SK-N-SH (cell line): ENCODE measurements around the gene DBP. TPM values are rescaled to one million over a fixed set of nuclear protein-coding genes. Genes with fewer than 3 reads are reported as not detected.

Experiments
- CTCF ChIA-PET: fragments of 300-600, 350-600 bp; formaldehyde crosslinking; extraction: SDS; loops from one replicate; lab custom pipeline; 2021; lab: Yijun Ruan, JAX
- POLR2A ChIA-PET: fragments of 350-600 bp; sonication (Branson Sonifier 250); formaldehyde crosslinking; extraction: SDS; loops from one replicate; lab custom pipeline; 2020; ENCODE audit warnings: antibody characterized with exemption, inconsistent platforms; lab: Yijun Ruan, JAX
- DNase-seq: peaks from one replicate; pipeline ENCODE4 v3.0.0; 2012
- H2AFZ ChIP-seq: fragments of 200-600 bp; sonication (generic); 2 replicates; pipeline ENCODE4 v1.8.1; 2016; ENCODE audit warnings: antibody characterized with exemption, mild to moderate bottlenecking, low read depth
- H3F3A ChIP-seq: fragments of 200-600 bp; sonication (generic); replicated peaks from 2 replicates; pipeline ENCODE3; 2016; ENCODE audit warnings: antibody characterized with exemption, mild to moderate bottlenecking; ENCODE audit not compliant: insufficient read depth
- H3K27ac ChIP-seq, 2 experiments: fragments of 200-500 bp in 1 of 2; fragments of 200-600 bp in 1 of 2; sonication (Bioruptor generic) in 1 of 2; sonication (generic), shearing (Covaris generic) in 1 of 2; 2 replicates each; pipeline versions ENCODE4 v1.5.1 to v1.6.1; 2014 to 2016; ENCODE audit warnings: low read depth in 2 of 2, inconsistent platforms in 1 of 2, low read length in 1 of 2, mild to moderate bottlenecking in 1 of 2, mixed read lengths in 1 of 2
- H3K27me3 ChIP-seq: fragments of 200-600 bp; sonication (generic), shearing (Covaris generic); 2 replicates; pipeline ENCODE4 v1.6.1; 2016; ENCODE audit warnings: mixed run types; ENCODE audit not compliant: insufficient read depth
- H3K36me3 ChIP-seq, 2 experiments: fragments of 200-500 bp in 1 of 2; fragments of 200-600 bp in 1 of 2; sonication (Bioruptor generic) in 1 of 2; sonication (generic) in 1 of 2; replicated peaks in 1 of 2; 2 replicates each; pipeline versions ENCODE3 to v1.5.1; 2014 to 2016; ENCODE audit warnings: low read length in 1 of 2, mild to moderate bottlenecking in 1 of 2; ENCODE audit not compliant: insufficient read depth in 2 of 2, control insufficient read depth in 1 of 2
- H3K4me1 ChIP-seq, 2 experiments: fragments of 200-500 bp in 1 of 2; fragments of 200-600 bp in 1 of 2; sonication (Bioruptor generic) in 1 of 2; sonication (generic), shearing (Covaris generic) in 1 of 2; 2 replicates each; pipeline versions ENCODE4 v1.5.1 to v1.6.1; 2014 to 2016; ENCODE audit warnings: low read depth in 1 of 2, low read length in 1 of 2, mixed run types in 1 of 2; ENCODE audit not compliant: insufficient read depth in 2 of 2, control insufficient read depth in 1 of 2
- H3K4me2 ChIP-seq: fragments of 200-600 bp; sonication (generic), shearing (Covaris generic); 2 replicates; pipeline ENCODE4 v1.6.1; 2017; ENCODE audit warnings: mixed run types
- H3K4me3 ChIP-seq, 2 experiments: fragments of 200-500 bp in 1 of 2; fragments of 200-600 bp in 1 of 2; sonication (Bioruptor generic) in 1 of 2; sonication (generic), shearing (Covaris generic) in 1 of 2; 2 replicates each; pipeline versions ENCODE4 v1.5.1 to v1.8.1; 2014 to 2016; ENCODE audit warnings: low read depth in 2 of 2, inconsistent platforms in 1 of 2, low read length in 1 of 2, mild to moderate bottlenecking in 1 of 2, mixed read lengths in 1 of 2, moderate library complexity in 1 of 2
- H3K79me2 ChIP-seq: fragments of 200-600 bp; sonication (generic); 2 replicates; pipeline ENCODE4 v1.8.1; 2017; ENCODE audit warnings: mild to moderate bottlenecking; ENCODE audit not compliant: insufficient read depth
- H3K9ac ChIP-seq: fragments of 200-600 bp; sonication (generic); 2 replicates; pipeline ENCODE4 v1.6.1; 2017; ENCODE audit warnings: mixed run types
- H3K9me2 ChIP-seq: fragments of 200-600 bp; sonication (generic); 2 replicates; pipeline ENCODE4 v1.6.1; 2017; ENCODE audit warnings: mixed run types
- H3K9me3 ChIP-seq: fragments of 200-600 bp; sonication (generic); 2 replicates; pipeline ENCODE4 v1.6.1; 2017; ENCODE audit warnings: mixed run types, mild to moderate bottlenecking, moderate library complexity
- H4K20me1 ChIP-seq: fragments of 200-600 bp; sonication (generic); 2 replicates; pipeline ENCODE4 v1.6.1; 2017; ENCODE audit warnings: mild to moderate bottlenecking, mixed run types; ENCODE audit not compliant: insufficient read depth
- FOSL2 ChIP-seq: IDR thresholded peaks from 2 replicates; pipeline ENCODE4 v1.4.0; 2012; ENCODE audit warnings: low read depth, mild to moderate bottlenecking, moderate library complexity, borderline replicate concordance
- FOXM1 ChIP-seq: IDR thresholded peaks from 2 replicates; pipeline ENCODE4 v1.4.0; 2012; ENCODE audit warnings: low read depth, mild to moderate bottlenecking
- GABPA ChIP-seq: IDR thresholded peaks from 2 replicates; pipeline ENCODE4 v1.4.0; 2012; ENCODE audit warnings: low read depth, mild to moderate bottlenecking
- GATA2 ChIP-seq: sonication (generic); formaldehyde crosslinking; IDR thresholded peaks from 2 replicates; pipeline ENCODE4 v1.5.0; 2020; ENCODE audit warnings: mild to moderate bottlenecking, missing genetic modification reagents
- JUND ChIP-seq: IDR thresholded peaks from 2 replicates; pipeline ENCODE4 v1.4.0; 2012
- MAX ChIP-seq: IDR thresholded peaks from 2 replicates; pipeline ENCODE4 v1.4.0; 2012; ENCODE audit warnings: low read depth
- MEF2A ChIP-seq: IDR thresholded peaks from 2 replicates; pipeline ENCODE4 v1.4.0; 2012; ENCODE audit warnings: low read depth, borderline replicate concordance
- MXI1 ChIP-seq: IDR thresholded peaks from 2 replicates; pipeline ENCODE4 v1.6.1; 2012; ENCODE audit warnings: mild to moderate bottlenecking, low read depth, low read length, improper control_type of control experiment
- NFIC ChIP-seq: IDR thresholded peaks from 2 replicates; pipeline ENCODE4 v1.4.0; 2012; ENCODE audit warnings: borderline replicate concordance
- NRF1 ChIP-seq: IDR thresholded peaks from 2 replicates; pipeline ENCODE4 v1.6.1; 2012; ENCODE audit warnings: low read depth, mild to moderate bottlenecking, low read length
- PBX3 ChIP-seq: IDR thresholded peaks from 2 replicates; pipeline ENCODE4; 2012
- POLR2AphosphoS5 ChIP-seq: IDR thresholded peaks from 2 replicates; pipeline ENCODE4 v1.6.1; 2012; ENCODE audit warnings: low read depth, low read length
- RAD21 ChIP-seq: IDR thresholded peaks from 2 replicates; pipeline ENCODE4 v1.6.1; 2012; ENCODE audit warnings: mild to moderate bottlenecking, low read length
- RCOR1 ChIP-seq: fragments of 150-350 bp; IDR thresholded peaks from 2 replicates; pipeline ENCODE4 v1.6.1; 2017; ENCODE audit warnings: antibody characterized with exemption, low read length
- RFX5 ChIP-seq: IDR thresholded peaks from 2 replicates; pipeline ENCODE4 v1.6.1; 2012; ENCODE audit warnings: mild to moderate bottlenecking, improper control_type of control experiment, low read length
- RXRA ChIP-seq: IDR thresholded peaks from 2 replicates; pipeline ENCODE4 v1.4.0; 2012; ENCODE audit warnings: low read depth, mild to moderate bottlenecking, borderline replicate concordance
- SIN3A ChIP-seq: IDR thresholded peaks from 2 replicates; pipeline ENCODE4 v1.6.1; 2012; ENCODE audit warnings: low read depth, mild to moderate bottlenecking, low read length, moderate library complexity, borderline replicate concordance
- SMC3 ChIP-seq: IDR thresholded peaks from 2 replicates; pipeline ENCODE4 v1.6.1; 2012; ENCODE audit warnings: low read depth, low read length, improper control_type of control experiment
- TCF12 ChIP-seq: IDR thresholded peaks from 2 replicates; pipeline ENCODE4 v1.4.0; 2012
- USF2 ChIP-seq: fragments of 150-350 bp; IDR thresholded peaks from 2 replicates; pipeline ENCODE4 v1.6.1; 2017; ENCODE audit warnings: antibody characterized with exemption, low read length, low read depth, borderline replicate concordance
- WGBS: methylation state at CpG from one replicate; pipeline ENCODE4 v1.1.6; 2017; ENCODE audit warnings: low lambda C conversion rate; 5-methylcytosine and 5-hydroxymethylcytosine counted together
- polyA plus RNA-seq, 3 experiments: library from polyadenylated mRNA; depleted of rRNA; stranded (reverse); fragments of >200 nt; gene quantifications; 2 replicates each; pipeline ENCODE4 v1.2.3, GENCODE V29; 2012

Gene DBP
- polyA plus RNA-seq, 1 of the 3 experiments (the other 2 are of a cell fraction) = 12.6 TPM

- no peaks in the 10 kb centered on the region for H4K20me1 ChIP-seq
- peaks cover 3% of the 10 kb centered on the region; the same call in 1 of the 2 replicates for H3K79me2 ChIP-seq
- 90% methylated on average over 19 of the region's 34 CpGs for WGBS
- H2AFZ ChIP-seq = no peak overlapping the region
- H3K4me3 ChIP-seq = no peak overlapping the region
- H3K9me3 ChIP-seq = no peaks in the 10 kb centered on the region
- TF ChIP-seq POLR2AphosphoS5 = no peak
- no peak for TF ChIP-seq USF2
- no peak for TF ChIP-seq GATA2 (CRISPR knock-in tag)
- TF ChIP-seq RCOR1 = no peak
- TF ChIP-seq FOSL2 = no peak
- TF ChIP-seq RAD21 = no peak
- no peak for TF ChIP-seq MAX
- no peak for TF ChIP-seq NFIC
- TF ChIP-seq GABPA = no peak
- TF ChIP-seq MXI1 = no peak
- TF ChIP-seq RFX5 = no peak
- TF ChIP-seq TCF12 = no peak
- no peak for TF ChIP-seq SMC3
- no peak for TF ChIP-seq SIN3A
- no peak for TF ChIP-seq MEF2A
- no peak for TF ChIP-seq FOXM1
- TF ChIP-seq, all 33 proteins: peak for 0
- DNase-seq = no peak
- Histone ChIP-seq H3K4me1 (peaks cover 11 to 20% of the 10 kb centered on the region in 2 experiments; a peak in 3 of 4 replicates), H3K9me2 (no peaks in the 10 kb centered on the region), H3K27me3 (no peaks in the 10 kb centered on the region), H3K9ac (no peak overlapping the region), H3K4me2 (no peak overlapping the region), H3K36me3 (peaks cover 16 to 25% of the 10 kb centered on the region in 2 experiments), H3F3A (peaks cover 6% of the 10 kb centered on the region), H3K27ac (no peak overlapping the region)
- ChIA-PET POLR2A (interaction anchor here (1.1 to 1.4 kb wide), 3 partner anchors 10 to 92 kb away, joined by 3 to 5 read pairs (median 3); partner anchors contain the start of genes RPL18 and SPHK2), CTCF (no interaction called here)
These were observed 8.5 kb downstream of the DBP start for GRCh38 chr19:48628486-48629296.

GRCh38 chr19:48627865-48628314 lies 9.3 kb downstream of the DBP start:
- peaks cover 10% of the 10 kb centered on the region for H3F3A ChIP-seq
- H2AFZ ChIP-seq = no peak overlapping the region
- H3K9me3 ChIP-seq = no peaks in the 10 kb centered on the region
- H3K27ac ChIP-seq = no peak overlapping the region
- H3K9ac ChIP-seq = no peak overlapping the region
- WGBS = 94% methylated on average over 9 of the region's 17 CpGs
- ChIA-PET CTCF (no interaction called here), POLR2A (interaction anchor here (1.4 kb wide), 1 partner anchor 9 kb away, joined by 5 read pairs; the partner anchor contains the start of gene RPL18)
- H3K9me2 ChIP-seq = no peaks in the 10 kb centered on the region
- H4K20me1 ChIP-seq = no peaks in the 10 kb centered on the region
- no peaks in the 10 kb centered on the region for H3K27me3 ChIP-seq
- no peak overlapping the region for H3K4me2 ChIP-seq
- TF ChIP-seq GATA2 (CRISPR knock-in tag) = no peak
- no peak for TF ChIP-seq GABPA
- TF ChIP-seq NRF1 = no peak
- TF ChIP-seq MEF2A = no peak
- no peak for TF ChIP-seq RXRA
- no peak for TF ChIP-seq JUND
- TF ChIP-seq PBX3 = no peak
- no peak for TF ChIP-seq SIN3A
- no peak for TF ChIP-seq NFIC
- no peak for TF ChIP-seq FOSL2
- TF ChIP-seq MAX = no peak
- H3K4me3 ChIP-seq = no peak overlapping the region
- peaks cover 7 to 20% of the 10 kb centered on the region in 2 experiments; a peak in 3 of 4 replicates for H3K4me1 ChIP-seq
- no peak for DNase-seq
- 0 out of 2 replicates have a peak, but pooled peaks cover 3% of the 10 kb centered on the region for H3K79me2 ChIP-seq
- H3K36me3 ChIP-seq = peaks cover 12 to 25% of the 10 kb centered on the region in 2 experiments
